ENCODE measurements around the gene COX7A2L. TPM values are rescaled to one million over a fixed set of nuclear protein-coding genes. Genes with fewer than 3 reads are reported as not detected.

COX7A2L gene
- total RNA-seq, 1 donor from 2014 or later = 147 TPM

DNA sequence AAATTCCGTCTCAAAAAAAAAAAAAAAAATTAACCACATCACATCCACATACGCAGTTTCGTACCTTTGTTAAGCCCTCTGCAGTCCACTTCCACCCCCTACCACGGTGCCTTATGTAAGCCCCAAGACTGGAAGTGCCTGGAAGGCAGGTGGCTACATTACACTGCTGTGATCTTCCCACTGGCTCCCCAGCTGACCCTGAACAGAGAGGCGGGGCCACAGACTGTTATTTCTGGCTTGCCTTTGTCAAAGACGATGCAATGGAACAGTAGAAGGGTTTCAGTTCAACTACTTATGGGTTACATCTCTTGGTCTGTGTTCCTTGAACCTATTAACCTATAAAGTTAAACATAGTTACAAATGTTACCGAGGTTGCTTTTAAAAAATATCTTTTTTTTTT is 15.7 kb upstream of the COX7A2L start:
- DNase-seq (ENCODE audit: low read depth) = no peak
- TF ChIP-seq, protein P1, sequence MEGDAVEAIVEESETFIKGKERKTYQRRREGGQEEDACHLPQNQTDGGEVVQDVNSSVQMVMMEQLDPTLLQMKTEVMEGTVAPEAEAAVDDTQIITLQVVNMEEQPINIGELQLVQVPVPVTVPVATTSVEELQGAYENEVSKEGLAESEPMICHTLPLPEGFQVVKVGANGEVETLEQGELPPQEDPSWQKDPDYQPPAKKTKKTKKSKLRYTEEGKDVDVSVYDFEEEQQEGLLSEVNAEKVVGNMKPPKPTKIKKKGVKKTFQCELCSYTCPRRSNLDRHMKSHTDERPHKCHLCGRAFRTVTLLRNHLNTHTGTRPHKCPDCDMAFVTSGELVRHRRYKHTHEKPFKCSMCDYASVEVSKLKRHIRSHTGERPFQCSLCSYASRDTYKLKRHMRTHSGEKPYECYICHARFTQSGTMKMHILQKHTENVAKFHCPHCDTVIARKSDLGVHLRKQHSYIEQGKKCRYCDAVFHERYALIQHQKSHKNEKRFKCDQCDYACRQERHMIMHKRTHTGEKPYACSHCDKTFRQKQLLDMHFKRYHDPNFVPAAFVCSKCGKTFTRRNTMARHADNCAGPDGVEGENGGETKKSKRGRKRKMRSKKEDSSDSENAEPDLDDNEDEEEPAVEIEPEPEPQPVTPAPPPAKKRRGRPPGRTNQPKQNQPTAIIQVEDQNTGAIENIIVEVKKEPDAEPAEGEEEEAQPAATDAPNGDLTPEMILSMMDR (conservative IDR thresholded peaks at IDR 0.05; ENCODE audit: low read depth, low read length) = no peak
- no peak overlapping the region for H3K4me3 ChIP-seq (ENCODE audit: low read depth, low read length)

GRCh38 chr2:42372474-42373200 is 11.6 kb upstream of the COX7A2L start:
- TF ChIP-seq, protein P1 (conservative IDR thresholded peaks at IDR 0.05; ENCODE audit: low read depth, low read length) = no peak
- DNase-seq (ENCODE audit: low read depth) = no peak
- no peak overlapping the region for H3K4me3 ChIP-seq (ENCODE audit: low read depth, low read length)

DNA sequence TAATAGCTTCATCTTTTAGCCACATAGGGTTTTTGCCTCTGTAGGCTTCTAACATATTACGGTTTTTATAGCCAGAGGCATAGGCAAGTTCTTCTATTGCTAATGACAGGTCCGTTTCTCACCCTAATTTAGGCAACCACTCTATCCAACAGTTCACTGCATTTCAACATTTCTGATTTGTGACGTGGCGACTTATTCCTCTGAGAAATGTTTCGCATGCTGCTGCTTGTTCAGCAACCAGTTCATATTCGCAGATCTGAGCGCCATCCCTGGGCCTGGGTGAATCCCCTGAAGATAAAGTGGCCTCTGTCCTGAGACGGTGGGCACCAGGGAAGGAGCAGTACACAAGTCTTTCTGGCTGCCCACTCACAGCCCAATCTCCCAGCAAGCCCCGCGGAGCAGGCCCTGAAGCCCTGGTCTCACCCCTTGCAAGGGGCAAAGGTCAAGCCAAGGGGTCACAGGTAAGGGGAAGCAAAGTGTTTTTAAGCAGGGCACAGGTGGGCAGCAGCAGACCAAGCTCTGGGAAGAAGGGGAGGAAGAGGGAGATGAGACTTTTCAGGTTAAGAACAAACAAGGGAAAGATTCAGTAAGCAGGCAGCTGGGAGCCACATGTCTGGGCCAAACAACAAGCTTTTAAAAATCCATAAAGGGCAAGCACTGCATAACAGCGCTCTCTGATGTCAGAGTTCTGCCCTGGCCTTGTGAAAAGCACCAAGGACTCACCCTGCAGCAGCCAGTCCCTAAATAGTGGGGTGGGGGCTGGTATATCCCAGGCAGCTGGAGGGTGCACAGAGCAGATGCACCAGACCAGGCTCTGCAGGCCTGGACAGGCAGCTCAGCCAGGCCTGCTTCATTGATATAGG is 10.8 kb upstream of the COX7A2L start:
- no peak overlapping the region for H3K4me3 ChIP-seq (ENCODE audit: low read depth, low read length)
- TF ChIP-seq, protein P1 (conservative IDR thresholded peaks at IDR 0.05; ENCODE audit: low read depth, low read length) = no peak
- no peak for DNase-seq (ENCODE audit: low read depth)

- TF ChIP-seq, protein P1 (conservative IDR thresholded peaks at IDR 0.05; ENCODE audit: low read depth, low read length) = no peak
- DNase-seq (ENCODE audit: low read depth) = no peak
- H3K4me3 ChIP-seq (ENCODE audit: low read depth, low read length) = no peak overlapping the region
Measured at GRCh38 chr2:42369532-42370229, 8.7 kb upstream of the COX7A2L start.

- H3K4me3 ChIP-seq (ENCODE audit: low read depth, low read length) = no peak overlapping the region
- TF ChIP-seq, protein P1 (conservative IDR thresholded peaks at IDR 0.05; ENCODE audit: low read depth, low read length) = no peak
- no peak for DNase-seq (ENCODE audit: low read depth)
Measured at GRCh38 chr2:42368817-42369531, 8.0 kb upstream of the COX7A2L start.

GRCh38 chr2:42367835-42368234 is 6.8 kb upstream of the COX7A2L start:
- TF ChIP-seq, protein P1 (conservative IDR thresholded peaks at IDR 0.05; ENCODE audit: low read depth, low read length) = no peak
- no peak overlapping the region for H3K4me3 ChIP-seq (ENCODE audit: low read depth, low read length)
- DNase-seq (ENCODE audit: low read depth) = no peak

All from epithelial cell of proximal tubule (primary cell).